RCC 7860 (cell line): ENCODE measurements around the gene ZNF3.
A peak's percentile ranks its signal among the peaks of the same experiment; 100 is the strongest.
"Not testable (repeated sequence)": the region's sequence is repeated elsewhere in the genome, so short reads cannot be mapped to it uniquely, and the experiment has no call there.

Experiments used
- DNase-seq: peaks from one replicate; pipeline ENCODE4 v3.0.0-alpha.2; 2015; ENCODE audit warnings: low spot score
- FAIRE-seq: peaks from 2 replicates; lab custom pipeline; 2012; peaks lifted over from hg19 to GRCh38; lab: Jason Lieb, UNC

The ZNF3 gene

DNA sequence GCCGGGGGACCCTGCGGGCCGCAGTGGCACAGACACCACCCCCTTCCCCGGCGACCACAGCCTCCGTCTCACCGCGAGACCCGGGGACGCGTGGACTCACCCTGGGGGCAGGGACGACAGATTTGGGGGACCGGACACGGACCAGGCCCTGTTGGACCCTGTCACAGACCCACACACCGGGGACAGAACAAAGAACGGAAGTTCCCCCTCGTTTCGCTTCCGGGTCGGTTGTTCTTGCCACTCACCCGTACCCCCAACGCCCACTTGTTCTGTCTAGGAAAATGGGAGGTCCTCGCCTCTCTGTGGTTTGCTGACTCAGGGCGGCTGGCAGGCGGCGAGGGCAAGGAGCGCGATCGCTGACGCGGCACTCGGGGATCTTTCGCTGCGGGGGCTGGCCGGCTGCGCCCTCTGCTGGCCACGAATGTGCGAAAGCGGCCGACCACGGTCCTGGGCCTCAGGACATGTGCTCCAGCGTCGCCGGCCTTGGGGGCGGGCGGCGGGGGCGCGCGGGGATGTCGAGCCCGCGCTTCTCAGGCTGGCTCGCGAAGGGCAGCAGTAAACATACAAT, at the start of gene ZNF3:
TSS of gene ZNF3 (minus strand) at position 189 of the 568 bp plus-strand sequence. CDS start 4,366 bp downstream, outside the sequence.
- DNase-seq (peak; percentile 98), FAIRE-seq (peak; percentile 88)

DNA sequence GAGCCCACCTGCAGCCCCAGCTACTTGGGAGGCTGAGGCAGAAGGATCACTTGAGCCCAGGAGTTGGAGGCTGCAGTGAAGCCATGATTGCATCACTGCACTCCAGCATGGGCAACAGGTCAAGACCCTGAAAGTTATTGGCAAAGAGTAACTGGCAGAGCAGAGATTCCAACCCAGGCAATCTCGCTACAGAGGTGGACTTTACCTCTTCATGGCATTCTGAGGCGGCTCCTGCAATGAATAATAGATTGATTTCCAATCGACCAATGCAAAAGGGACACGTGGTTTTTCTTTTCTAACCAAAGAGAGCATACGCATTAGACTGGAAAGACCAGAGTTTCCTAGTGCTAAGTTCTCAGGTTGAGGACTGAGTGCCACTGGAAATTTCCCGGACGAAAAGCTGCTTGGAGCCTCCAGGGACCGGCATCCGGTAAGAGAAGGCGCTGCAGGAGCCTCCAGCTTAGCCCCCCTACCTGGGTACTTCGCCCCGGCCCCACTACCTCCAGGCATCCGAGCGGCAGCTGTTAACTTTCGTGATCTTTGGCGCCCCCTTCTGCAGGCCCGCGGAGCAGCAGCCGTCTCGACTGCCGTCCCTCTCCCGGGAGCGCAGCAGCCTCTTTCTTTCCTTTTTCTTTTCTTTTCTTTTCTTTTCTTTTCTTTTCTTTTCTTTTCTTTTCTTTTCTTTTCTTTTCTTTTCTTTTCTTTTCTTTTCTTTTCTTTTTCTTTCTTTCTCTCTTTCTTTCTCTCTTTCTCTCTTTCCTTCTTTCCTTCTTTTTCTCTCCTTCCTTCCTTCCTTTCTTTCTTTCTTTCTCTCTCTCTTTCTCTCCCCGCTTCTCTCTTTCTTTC, 49.3 kb upstream of the ZNF3 start:
- DNase-seq: peak; percentile 26
- FAIRE-seq: peak; percentile 16

DNA sequence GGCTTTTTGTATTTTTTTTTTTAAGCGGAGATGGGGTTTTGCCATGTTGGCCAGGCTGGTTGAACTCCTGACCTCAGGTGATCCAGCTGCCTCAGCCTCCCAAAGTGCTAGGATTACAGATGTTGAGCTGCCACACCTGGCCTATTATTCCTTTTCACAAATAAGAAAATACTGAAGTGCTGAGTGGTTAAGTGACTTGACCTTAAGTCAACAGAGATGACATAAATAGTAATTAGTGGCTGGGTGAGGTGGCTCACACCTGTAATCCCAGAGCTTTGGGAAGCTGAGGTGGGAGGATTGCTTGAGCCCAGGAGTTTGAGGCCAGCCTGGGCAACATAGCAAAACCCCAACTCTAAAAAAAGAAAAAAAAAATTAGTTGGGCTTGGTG, 48.7 kb upstream of the ZNF3 start:
- DNase-seq, FAIRE-seq: not testable (repeated sequence)

DNA sequence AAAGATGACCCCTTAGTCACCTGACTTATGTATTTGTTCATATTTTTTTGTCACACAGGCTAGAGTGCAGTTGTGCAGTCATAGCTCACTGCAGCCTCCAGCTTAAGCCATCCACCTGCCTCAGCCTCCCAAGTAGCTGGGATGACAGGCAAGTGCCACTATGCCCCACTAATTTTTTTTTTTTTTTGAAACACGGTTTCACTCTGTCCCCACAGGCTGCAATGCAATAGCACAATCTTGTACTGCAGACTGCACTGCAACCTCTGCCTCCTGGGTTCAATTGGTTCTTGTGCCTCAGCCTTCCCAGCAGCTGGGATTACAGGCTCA, 47.1 kb upstream of the ZNF3 start:
- no peak for FAIRE-seq
- DNase-seq: no peak

DNA sequence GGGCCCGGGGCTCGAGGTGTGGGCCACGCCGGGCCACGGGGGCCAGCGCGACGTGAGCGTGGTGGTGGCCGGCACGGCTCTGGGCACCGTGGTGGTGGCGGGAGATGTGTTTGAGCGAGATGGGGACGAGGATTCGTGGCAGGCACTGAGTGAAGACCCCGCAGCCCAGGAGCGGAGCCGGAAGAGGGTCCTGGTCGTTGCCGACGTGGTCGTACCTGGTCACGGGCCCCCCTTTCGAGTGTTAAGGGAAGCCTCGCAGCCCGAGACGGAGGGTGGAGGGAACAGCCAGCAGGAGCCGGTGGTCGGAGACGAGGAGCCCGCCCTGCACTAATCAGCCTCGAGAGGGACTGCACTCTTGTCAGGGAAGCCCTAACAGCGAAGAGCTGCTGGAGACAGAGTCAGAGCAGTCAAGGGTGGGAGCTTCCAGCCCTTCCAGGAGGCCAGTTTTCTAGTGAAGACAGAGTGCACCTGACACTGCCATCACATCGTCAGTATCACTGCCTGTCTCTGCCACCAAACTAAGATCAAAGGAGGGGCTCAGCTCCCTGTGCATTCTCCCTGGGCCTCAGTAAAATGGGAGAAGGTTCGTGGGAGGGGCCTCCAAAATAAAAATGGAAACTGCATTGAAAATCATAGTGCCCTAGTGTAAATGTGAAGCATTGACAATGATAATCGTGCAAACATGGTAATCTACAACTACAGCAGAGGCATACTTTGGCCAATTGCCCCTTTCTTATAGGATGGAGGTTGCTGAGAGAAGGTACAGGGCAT, 46.5 kb upstream of the ZNF3 start:
- DNase-seq (no peak), FAIRE-seq (no peak)

DNA sequence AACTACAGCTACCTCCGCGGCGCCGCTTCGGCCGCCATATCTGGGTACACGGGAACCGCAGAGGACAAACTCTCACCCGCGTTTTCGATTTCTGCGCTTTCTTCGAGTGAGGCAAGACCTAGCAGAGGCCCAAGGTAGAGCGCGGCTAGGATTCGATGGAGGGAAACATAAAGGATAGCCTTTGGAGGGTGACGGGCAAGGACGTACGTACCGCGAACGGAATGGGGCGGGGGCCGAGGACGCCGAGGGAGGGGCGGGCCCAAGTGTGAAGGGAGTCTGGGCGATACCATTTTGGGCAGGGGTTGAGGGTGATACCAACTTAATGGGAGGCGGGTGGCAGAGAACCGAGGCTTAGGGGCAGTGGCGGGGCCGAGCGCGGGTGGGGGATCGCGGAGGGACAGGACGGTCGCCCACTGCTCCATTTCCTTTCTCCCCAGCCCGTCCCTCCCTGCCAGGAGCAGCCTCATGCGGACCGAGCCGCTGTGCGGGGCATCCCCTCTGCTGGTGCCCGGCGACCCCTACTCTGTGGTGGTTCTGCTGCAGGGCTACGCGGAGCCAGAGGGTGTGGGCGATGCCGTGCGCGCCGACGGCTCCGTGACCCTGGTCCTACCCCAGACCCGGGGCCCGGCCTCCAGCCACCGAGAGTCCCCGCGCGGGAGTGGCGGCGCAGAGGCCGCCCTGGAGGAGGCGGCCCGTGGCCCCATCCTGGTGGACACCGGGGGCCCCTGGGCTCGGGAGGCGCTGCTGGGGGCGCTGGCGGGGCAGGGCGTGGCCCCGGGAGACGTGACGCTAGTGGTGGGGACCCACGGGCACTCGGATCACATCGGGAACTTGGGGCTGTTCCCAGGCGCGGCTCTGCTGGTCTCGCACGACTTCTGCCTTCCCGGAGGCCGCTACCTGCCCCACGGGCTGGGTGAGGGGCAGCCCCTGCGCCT, 45.7 kb upstream of the ZNF3 start, which contains the start of gene MBLAC1:
TSS of gene MBLAC1 (plus strand) at position 37 of the 935 bp plus-strand sequence. CDS start at position 466, 429 bp downstream.
- peak; percentile 86 for DNase-seq
- no peak for FAIRE-seq

DNA sequence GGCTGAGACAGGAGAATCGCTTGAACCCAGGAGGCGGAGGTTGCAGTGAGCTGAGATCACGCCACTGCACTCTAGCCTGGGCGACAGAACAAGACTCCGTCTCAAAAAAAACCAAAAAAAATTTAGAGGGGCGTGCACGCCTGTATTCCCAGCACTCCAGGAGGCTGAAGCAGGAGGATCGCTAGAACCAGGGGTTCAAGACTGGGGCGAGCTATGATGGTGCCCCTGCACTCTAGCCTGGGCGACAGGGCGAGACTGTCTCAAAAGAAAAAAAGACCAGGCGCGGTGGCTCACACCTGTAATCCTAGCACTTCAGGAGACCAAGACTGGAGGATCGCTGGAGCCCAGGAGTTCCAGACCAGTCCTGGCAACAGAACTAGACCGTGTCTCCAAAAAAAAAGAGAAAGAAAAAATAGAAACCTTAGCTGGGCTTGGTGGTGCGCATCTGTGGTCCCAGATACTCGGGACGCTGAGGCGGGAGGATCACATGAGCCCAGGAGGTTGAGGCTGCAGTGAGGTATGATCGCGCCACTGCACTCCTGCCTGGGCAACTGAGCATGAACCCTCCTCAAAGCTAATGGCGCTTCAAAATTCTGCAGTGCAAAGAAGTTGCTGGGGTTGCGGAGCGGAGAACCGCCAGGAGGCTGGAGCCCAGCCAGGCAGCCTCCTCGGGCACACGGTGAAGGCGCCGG, 44.9 kb upstream of the ZNF3 start:
- DNase-seq: no peak
- FAIRE-seq: no peak

DNA sequence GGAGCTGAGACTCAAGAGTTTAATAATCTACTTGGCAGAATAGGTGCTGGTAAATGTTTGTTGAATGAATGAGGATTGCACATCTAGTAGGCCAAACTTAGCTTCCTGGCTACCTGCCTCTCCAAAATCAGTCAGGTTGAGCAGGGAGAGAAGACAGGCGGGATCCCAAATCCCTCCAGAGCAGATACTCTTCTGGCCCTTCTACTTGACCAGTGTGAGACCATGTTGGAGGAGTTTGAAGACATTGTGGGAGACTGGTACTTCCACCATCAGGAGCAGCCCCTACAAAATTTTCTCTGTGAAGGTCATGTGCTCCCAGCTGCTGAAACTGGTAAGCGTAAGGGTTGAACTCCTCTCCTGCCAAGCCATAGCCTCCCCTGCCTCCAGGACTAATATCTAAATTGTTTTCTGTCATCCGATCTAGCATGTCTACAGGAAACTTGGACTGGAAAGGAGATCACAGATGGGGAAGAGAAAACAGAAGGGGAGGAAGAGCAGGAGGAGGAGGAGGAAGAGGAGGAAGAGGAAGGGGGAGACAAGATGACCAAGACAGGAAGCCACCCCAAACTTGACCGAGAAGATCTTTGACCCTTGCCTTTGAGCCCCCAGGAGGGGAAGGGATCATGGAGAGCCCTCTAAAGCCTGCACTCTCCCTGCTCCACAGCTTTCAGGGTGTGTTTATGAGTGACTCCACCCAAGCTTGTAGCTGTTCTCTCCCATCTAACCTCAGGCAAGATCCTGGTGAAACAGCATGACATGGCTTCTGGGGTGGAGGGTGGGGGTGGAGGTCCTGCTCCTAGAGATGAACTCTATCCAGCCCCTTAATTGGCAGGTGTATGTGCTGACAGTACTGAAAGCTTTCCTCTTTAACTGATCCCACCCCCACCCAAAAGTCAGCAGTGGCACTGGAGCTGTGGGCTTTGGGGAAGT, 43.0 kb upstream of the ZNF3 start:
- FAIRE-seq (no peak), DNase-seq (no peak)

DNA sequence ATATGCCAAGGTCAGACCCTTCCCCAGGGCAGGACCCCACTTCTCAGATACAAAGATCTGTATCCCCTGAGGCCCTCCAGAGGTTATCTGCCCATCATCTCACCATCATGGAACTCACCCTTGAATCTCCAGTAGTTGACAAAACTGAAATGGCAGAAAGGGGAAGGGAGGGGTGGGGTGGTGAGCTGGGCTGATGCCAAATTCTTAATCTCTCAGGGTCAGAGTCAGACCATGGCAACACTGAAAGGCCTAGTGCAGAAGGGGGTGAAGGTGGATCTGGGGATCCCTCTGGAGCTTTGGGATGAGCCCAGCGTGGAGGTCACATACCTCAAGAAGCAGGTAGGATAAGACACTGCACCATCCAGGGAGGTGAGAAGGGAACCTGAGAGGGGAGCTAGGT, 41.0 kb upstream of the ZNF3 start:
- FAIRE-seq (no peak), DNase-seq (no peak)

DNA sequence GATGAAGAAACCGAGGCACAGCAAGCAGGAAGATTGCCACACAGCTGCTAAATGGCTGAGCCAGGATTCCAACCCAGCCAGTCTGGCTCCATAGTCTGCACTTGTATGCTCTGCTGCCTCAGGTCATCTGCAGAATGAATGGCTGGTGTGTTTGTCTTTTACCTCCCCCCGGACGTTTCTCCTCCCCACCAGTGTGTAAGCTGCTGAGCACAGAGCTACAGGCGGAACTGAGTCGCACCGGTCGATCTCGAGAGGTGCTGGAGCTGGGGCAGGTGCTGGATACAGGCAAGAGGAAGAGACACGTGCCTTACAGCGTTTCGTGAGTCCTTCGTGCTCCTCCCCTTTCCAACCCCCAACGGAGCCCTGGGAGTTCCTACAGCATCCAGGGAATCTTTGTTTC, 40.5 kb upstream of the ZNF3 start:
- no peak for DNase-seq
- no peak for FAIRE-seq

DNA sequence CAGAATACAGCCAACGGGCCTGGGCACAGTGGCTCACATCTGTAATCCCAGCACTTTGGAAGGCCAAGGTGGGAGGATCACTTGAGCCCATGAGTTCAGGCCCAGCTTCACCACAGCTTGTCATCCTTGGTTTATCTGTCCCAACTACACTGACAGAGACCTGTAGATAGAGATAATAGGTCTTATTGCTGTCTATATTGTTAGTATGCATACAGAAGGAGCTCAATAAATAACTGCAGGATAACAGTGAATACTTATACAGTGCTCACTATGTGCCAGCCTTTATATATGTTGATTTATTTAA, 39.2 kb upstream of the ZNF3 start:
- FAIRE-seq (no peak), DNase-seq (no peak)

DNA sequence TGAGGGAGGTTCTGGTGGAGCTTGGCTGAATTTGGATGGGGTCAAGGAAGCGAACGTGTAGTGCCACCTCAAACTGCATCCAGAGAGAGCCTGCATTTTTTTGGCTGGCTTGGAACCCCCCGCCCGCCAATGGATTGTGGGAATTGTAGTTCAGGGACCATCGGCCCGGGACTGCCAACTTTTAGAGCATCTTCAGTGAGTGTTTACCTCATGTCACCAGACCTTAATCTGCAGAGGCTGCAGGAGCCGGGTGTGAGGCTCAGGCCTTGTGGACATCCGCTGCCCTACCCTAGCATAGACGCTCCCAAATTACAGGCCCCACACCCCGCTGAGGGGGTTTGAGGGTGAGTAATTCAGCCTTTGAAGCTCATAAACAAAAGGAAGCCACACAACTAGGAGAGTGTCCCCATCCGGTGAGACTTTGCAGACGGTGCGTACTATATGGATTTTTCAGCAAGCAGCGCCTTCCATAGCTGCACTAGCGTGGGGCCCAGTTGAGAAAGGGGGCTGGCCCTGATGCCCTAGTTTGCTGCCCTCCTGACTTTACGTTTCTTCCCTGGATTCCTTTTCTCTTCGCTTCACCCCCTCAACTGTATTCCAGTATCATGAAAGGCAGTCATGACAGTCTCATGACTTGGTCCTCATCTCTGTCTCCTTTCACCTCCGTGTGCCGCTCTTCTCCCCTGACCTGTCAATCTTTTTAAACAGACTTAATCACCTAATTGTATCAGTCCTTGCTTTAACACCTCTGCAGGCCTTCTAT, 38.6 kb upstream of the ZNF3 start:
- DNase-seq (peak; percentile 16), FAIRE-seq (no peak)

DNA sequence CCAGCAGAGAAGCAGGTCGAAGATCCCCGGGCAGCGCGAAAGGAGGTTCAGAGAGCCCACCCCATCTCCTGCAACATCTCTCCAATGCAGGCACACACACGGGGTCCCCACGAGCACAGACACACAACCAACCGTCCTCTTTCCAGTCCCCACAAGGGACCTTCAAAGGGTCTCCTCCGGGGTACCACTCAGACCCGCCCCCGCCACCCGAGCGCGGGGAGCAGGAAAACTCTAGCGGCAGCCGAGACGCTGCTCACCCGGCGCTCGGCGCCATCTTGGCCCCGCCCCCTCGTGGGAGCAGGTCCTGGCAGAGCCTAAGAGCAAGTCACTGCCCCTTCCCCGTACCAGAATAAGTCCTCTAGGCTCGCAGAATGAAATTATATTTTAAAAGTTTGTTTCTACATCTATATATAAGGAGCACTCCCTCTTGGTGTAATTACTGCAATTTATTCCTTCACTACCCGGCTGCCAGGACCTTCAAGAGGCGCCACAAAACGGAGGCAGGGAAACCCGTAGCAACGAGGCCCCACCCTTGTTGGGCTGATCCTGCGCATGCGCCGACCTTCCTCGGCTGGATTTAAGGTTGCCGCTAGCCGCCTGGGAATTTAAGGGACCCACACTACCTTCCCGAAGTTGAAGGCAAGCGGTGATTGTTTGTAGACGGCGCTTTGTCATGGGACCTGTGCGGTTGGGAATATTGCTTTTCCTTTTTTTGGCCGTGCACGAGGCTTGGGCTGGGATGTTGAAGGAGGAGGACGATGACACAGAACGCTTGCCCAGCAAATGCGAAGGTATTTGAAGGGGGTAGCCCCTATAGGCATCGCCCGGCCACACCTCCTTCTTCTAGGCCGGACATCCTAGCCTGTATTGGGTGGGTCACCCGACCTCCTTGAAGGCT, 37.8 kb upstream of the ZNF3 start, which contains the start of the genes CNPY4 and TAF6:
TSS of gene CNPY4 (plus strand) at position 563 of the 898 bp plus-strand sequence. CDS start at position 674, 111 bp downstream.
TSS of gene TAF6 (minus strand) at position 287 of the 898 bp plus-strand sequence. CDS start 5,149 bp downstream, outside the sequence.
- FAIRE-seq: peak; percentile 72
- peak; percentile 91 for DNase-seq

DNA sequence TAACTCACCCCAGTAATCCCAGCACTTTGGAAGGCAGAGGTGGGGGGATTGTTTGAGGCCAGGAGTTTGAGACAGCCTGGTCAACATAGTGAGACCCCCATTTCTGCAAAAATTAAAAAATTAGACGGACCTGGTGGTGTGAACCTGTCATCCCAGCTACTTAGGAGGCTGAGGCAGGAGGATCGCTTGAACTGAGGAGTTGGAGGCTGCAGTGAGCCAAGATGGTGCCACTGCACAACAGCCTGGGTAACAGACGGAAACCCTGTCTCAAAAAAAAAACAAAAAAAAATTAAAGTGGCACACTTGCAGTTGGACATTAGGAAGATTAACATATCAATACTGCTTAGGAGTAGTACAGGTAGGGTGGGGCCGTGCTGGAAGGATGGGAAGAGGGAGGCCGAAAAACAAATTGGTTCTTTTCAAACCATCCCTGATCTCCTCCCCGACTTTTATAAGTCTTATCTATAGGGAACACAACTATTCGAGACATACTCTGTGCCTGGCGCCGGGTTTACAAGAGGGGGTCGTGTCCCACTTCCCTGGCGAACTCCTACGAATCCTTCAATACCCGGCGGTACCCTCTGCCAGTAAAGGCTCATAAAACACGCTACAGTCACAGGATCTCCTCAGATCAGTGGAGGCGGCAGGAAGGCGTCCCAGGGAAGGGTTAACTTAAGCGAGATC, 37.0 kb upstream of the ZNF3 start:
- peak; percentile 34 for DNase-seq
- FAIRE-seq: no peak

DNA sequence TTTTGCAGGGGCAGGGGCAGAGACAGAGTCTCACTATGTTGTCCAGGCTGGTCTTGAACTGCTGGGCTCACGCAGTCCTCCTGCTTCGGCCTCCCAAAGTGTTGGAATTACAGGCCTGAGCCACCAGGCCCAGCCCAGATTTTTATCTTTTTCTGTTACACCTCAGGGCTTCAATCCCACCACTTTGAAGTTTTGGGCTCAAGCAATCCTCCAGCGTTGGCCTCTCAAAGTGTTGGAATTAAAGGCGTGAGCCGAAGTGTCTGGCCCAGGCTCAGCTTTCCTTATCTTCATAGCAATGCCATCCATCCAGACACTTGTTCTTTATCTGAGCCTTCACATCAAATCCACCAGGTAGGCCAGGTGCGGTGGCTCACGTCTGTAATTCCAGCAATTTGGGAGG, 33.5 kb upstream of the ZNF3 start:
- FAIRE-seq: no peak
- no peak for DNase-seq

DNA sequence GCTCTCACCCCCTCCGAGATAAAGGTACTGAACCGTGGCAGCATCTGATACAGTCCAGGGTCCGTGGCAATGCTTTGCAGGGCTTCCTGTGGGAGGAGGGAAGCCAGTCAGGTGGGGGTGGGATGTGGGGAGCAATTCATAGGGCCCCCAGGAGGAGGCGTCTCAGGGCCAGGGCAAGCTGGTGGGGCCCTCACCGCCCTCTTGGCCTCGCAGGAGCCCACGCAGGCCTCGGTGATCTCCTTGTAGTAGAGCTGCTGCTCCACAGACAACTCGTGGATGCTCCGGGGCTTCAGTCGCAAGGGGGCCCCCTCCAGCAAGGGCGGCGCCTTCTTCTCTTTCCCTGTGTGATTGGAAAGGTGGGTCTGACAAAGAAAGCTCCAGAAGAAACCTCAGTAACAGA, 30.4 kb upstream of the ZNF3 start:
- no peak for FAIRE-seq
- DNase-seq: no peak

DNA sequence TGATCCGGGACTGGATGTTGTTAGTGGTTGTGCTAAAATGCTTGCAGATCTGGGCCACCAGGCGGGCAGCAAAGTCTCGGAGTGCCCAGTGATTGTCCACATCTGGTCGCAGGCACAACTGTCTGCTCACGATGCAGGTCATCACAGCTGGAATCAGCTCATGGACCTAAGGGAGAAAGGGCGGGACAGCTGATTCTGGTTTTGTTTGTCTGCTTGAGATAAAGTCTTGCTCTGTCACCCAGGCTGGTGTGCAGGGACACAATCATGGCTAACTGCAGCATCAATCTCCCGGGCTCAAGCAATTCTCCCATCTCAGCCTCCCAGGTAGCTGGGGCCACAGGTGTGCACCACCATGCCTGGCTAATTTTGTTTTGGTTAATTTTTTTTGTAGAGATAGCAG, 29.6 kb upstream of the ZNF3 start:
- FAIRE-seq (no peak), DNase-seq (no peak)
